Fibroblast of villous mesenchyme (primary cell): Measurements from ENCODE around the gene RGS13. TPM values are rescaled to one million over a fixed set of nuclear protein-coding genes. Genes with fewer than 3 reads are reported as not detected.
"Not testable (repeated sequence)": the region's sequence is repeated elsewhere in the genome, so short reads cannot be mapped to it uniquely, and the experiment has no call there.

Experiments used
- DNase-seq: peaks from one replicate; pipeline ENCODE4 v3.0.0-alpha.2; 2010; ENCODE audit warnings: low read depth
- H3K4me3 ChIP-seq: 2 replicates; pipeline ENCODE4 v1.5.1; 2011; ENCODE audit warnings: low read depth, mild to moderate bottlenecking, low read length
- total RNA-seq: library from RNA; depleted of rRNA; stranded (reverse); fragments of >200 nt; gene quantifications from 2 replicates; pipeline ENCODE4 v1.2.3, GENCODE V29; 2012
- TF ChIP-seq, protein P1 (sequence below): IDR thresholded peaks from 2 replicates; pipeline ENCODE4 v1.5.1; 2012; ENCODE audit warnings: low read depth, mild to moderate bottlenecking, low read length; ENCODE audit not compliant: insufficient read depth

Gene RGS13
- total RNA-seq, 1 donor, result not detected

DNA sequence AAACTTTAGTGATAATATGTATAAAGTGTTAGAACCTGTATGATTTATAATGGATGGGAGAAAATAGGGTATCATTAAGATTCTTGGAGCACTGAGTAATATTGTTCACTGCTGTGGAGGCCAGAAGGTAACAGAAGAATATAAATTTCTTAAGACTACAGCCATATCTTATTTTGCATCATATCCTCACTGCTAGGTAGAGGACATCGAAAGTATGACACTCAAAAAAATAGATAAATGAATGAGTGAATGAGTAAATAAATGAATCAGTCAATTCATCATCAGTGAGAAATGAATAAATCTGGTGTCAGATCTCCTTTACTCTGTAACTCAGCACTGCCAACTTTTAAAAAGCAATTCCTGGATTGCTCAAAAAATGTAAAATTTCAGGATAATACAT lies 33.2 kb downstream of the RGS13 start:
- no peak for DNase-seq
- no peak overlapping the region for H3K4me3 ChIP-seq
- TF ChIP-seq, protein P1, sequence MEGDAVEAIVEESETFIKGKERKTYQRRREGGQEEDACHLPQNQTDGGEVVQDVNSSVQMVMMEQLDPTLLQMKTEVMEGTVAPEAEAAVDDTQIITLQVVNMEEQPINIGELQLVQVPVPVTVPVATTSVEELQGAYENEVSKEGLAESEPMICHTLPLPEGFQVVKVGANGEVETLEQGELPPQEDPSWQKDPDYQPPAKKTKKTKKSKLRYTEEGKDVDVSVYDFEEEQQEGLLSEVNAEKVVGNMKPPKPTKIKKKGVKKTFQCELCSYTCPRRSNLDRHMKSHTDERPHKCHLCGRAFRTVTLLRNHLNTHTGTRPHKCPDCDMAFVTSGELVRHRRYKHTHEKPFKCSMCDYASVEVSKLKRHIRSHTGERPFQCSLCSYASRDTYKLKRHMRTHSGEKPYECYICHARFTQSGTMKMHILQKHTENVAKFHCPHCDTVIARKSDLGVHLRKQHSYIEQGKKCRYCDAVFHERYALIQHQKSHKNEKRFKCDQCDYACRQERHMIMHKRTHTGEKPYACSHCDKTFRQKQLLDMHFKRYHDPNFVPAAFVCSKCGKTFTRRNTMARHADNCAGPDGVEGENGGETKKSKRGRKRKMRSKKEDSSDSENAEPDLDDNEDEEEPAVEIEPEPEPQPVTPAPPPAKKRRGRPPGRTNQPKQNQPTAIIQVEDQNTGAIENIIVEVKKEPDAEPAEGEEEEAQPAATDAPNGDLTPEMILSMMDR, result no peak

DNA sequence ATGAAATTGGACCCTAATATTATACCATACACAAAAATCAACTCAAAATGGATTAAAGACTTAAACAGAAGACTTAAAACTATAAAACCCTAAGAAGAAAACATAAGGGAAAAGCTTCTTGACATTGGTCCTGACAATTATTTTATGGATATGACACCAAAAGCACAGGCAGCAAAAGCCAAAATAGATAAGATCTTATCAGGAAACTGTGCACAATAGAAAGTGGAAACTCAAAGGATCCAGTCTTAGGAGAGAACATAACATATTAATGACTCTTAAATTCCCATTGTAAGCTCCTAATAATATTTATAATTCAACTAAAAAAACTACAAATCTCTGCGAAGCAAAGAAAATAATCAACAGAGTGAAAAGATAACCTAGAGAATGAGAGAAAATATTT lies 39.8 kb downstream of the RGS13 start:
- DNase-seq, result no peak
- H3K4me3 ChIP-seq, result no peak overlapping the region
- TF ChIP-seq, protein P1, result no peak

DNA sequence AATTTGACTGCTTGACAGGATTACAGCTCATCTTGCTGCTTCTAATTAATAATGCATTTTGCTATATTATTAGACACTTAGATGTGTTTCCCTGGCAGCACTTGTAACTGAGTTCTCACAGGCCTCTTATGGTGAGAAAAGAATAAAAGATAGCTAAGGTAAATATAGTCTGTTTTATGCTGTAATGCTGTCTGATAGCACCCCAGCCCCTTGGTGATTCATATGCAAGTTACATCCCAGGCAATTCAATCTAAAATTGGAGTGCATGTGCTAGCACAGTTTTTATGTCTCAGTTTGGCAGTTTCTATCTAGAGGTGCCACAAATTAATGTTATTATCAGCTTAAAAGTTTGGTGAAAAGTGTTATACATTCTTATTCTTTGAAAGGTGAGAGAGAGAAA lies 42.2 kb downstream of the RGS13 start:
- no peak overlapping the region for H3K4me3 ChIP-seq
- DNase-seq, result no peak
- TF ChIP-seq, protein P1, result no peak

GRCh38 chr1:192682335-192682734 lies 46.4 kb downstream of the RGS13 start:
- TF ChIP-seq, protein P1, result no peak
- H3K4me3 ChIP-seq, result no peak overlapping the region

GRCh38 chr1:192683081-192683480 lies 47.1 kb downstream of the RGS13 start:
- not testable (repeated sequence) for H3K4me3 ChIP-seq, DNase-seq

More at GRCh38 chr1:192682335-192682734, 46.4 kb downstream of the RGS13 start:
- no peak for DNase-seq

GRCh38 chr1:192689459-192689858 lies 53.5 kb downstream of the RGS13 start:
- TF ChIP-seq, protein P1, result no peak

DNA sequence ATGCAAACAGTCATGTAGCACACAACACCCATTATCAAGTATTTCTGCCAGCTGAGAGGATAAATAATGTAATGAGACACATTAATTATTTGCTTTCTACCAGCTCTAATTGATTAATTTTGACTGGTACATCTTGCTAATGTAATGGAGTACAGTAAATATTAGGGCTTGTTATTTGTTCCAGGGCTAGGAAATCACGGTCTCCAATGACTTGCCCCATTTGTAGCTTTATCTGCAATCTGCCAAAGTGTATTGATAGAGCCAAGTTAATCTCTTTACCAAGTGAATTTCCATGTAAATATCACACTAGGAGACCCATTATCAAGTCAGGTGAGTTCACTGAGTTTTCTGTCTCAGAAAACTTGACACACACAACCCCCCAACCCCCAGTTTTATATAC lies 55.1 kb downstream of the RGS13 start:
- TF ChIP-seq, protein P1, result no peak
- DNase-seq, result no peak
- no peak overlapping the region for H3K4me3 ChIP-seq

More at GRCh38 chr1:192689459-192689858, 53.5 kb downstream of the RGS13 start:
- DNase-seq, result no peak
- H3K4me3 ChIP-seq, result no peak overlapping the region
